ENCODE data around the gene ZMYND8.

The ZMYND8 gene

GRCh38 chr20:47354714-47355488 is 1.6 kb downstream of the ZMYND8 start:
- DNase-seq (ENCODE audit: insufficient read length, low spot score) (no peak), FAIRE-seq (no peak)
- no peak for TF ChIP-seq CTCF (IDR thresholded peaks at IDR 0.05; ENCODE audit: insufficient read depth, missing control alignments)

- TF ChIP-seq CTCF (IDR thresholded peaks at IDR 0.05; ENCODE audit: insufficient read depth, missing control alignments) = no peak
- DNase-seq (ENCODE audit: insufficient read length, low spot score) (no peak), FAIRE-seq (no peak)
These were observed 2.1 kb downstream of the ZMYND8 start for GRCh38 chr20:47354464-47354713.

GRCh38 chr20:47353692-47354463 is 2.6 kb downstream of the ZMYND8 start:
- no peak for TF ChIP-seq CTCF (IDR thresholded peaks at IDR 0.05; ENCODE audit: insufficient read depth, missing control alignments)
- FAIRE-seq (no peak), DNase-seq (ENCODE audit: insufficient read length, low spot score) (no peak)

- no peak for DNase-seq (ENCODE audit: insufficient read length, low spot score)
- TF ChIP-seq CTCF (IDR thresholded peaks at IDR 0.05; ENCODE audit: insufficient read depth, missing control alignments) = no peak
- FAIRE-seq = no peak
These were observed 3.2 kb downstream of the ZMYND8 start for GRCh38 chr20:47353239-47353691.

- TF ChIP-seq CTCF (IDR thresholded peaks at IDR 0.05; ENCODE audit: insufficient read depth, missing control alignments) = no peak
- FAIRE-seq (no peak), DNase-seq (ENCODE audit: insufficient read length, low spot score) (no peak)
These were observed 3.9 kb downstream of the ZMYND8 start for GRCh38 chr20:47352332-47353238.

GRCh38 chr20:47351643-47352331 is 4.7 kb downstream of the ZMYND8 start:
- FAIRE-seq = no peak
- no peak for TF ChIP-seq CTCF (IDR thresholded peaks at IDR 0.05; ENCODE audit: insufficient read depth, missing control alignments)
- DNase-seq (ENCODE audit: insufficient read length, low spot score) = no peak
